ENCODE results near the gene ELMOD3. TPM values are rescaled to one million over a fixed set of nuclear protein-coding genes. Genes with fewer than 3 reads are reported as not detected.

ELMOD3 gene
- total and polyA plus RNA-seq, 9 of the 15 experiments (the other 6 are each of a cell fraction or from before 2014, with no cell fraction given) = 2.7 to 18.7 (median 11.6) TPM

DNA sequence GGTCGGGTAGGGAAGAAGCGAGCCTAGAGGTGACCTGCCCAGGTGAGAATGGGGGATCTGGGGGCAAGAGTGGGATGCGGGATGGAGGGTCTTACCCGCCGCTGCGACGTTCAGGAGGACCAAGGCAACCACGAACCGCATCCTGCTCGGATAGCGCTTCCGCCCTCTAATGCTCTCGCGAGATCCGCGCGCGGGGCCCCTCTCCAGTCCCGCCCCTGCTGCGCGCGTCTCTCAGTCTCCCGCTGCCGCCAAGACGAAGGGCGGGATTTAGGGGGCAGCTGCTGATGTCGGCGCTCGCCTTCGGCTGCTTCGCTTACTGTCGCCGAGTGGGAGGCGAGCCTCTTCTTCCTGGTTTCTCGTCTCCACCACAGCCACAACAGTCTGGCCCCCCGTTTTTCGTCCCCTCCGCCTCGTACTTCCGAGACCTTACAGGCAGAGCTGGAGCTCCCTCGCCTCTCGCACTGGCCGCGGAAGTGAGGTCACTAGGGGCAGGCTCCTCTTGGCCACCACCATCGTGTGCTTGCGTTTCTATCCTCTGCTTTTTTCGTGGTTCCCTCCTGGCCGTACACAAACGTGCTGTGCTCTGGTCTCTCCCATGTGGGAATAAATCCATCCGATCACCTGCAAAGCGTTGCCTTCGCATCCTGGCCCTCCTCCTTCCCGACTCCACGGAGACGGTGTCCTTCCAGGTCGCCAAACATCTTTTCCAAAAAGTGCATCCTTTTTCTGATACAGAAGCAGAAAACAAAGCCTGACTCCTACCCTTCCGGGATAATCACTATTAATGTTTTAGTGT is 26.5 kb upstream of the ELMOD3 start, which contains the start of gene TGOLN2 (continued):
- TF ChIP-seq, protein P1, sequence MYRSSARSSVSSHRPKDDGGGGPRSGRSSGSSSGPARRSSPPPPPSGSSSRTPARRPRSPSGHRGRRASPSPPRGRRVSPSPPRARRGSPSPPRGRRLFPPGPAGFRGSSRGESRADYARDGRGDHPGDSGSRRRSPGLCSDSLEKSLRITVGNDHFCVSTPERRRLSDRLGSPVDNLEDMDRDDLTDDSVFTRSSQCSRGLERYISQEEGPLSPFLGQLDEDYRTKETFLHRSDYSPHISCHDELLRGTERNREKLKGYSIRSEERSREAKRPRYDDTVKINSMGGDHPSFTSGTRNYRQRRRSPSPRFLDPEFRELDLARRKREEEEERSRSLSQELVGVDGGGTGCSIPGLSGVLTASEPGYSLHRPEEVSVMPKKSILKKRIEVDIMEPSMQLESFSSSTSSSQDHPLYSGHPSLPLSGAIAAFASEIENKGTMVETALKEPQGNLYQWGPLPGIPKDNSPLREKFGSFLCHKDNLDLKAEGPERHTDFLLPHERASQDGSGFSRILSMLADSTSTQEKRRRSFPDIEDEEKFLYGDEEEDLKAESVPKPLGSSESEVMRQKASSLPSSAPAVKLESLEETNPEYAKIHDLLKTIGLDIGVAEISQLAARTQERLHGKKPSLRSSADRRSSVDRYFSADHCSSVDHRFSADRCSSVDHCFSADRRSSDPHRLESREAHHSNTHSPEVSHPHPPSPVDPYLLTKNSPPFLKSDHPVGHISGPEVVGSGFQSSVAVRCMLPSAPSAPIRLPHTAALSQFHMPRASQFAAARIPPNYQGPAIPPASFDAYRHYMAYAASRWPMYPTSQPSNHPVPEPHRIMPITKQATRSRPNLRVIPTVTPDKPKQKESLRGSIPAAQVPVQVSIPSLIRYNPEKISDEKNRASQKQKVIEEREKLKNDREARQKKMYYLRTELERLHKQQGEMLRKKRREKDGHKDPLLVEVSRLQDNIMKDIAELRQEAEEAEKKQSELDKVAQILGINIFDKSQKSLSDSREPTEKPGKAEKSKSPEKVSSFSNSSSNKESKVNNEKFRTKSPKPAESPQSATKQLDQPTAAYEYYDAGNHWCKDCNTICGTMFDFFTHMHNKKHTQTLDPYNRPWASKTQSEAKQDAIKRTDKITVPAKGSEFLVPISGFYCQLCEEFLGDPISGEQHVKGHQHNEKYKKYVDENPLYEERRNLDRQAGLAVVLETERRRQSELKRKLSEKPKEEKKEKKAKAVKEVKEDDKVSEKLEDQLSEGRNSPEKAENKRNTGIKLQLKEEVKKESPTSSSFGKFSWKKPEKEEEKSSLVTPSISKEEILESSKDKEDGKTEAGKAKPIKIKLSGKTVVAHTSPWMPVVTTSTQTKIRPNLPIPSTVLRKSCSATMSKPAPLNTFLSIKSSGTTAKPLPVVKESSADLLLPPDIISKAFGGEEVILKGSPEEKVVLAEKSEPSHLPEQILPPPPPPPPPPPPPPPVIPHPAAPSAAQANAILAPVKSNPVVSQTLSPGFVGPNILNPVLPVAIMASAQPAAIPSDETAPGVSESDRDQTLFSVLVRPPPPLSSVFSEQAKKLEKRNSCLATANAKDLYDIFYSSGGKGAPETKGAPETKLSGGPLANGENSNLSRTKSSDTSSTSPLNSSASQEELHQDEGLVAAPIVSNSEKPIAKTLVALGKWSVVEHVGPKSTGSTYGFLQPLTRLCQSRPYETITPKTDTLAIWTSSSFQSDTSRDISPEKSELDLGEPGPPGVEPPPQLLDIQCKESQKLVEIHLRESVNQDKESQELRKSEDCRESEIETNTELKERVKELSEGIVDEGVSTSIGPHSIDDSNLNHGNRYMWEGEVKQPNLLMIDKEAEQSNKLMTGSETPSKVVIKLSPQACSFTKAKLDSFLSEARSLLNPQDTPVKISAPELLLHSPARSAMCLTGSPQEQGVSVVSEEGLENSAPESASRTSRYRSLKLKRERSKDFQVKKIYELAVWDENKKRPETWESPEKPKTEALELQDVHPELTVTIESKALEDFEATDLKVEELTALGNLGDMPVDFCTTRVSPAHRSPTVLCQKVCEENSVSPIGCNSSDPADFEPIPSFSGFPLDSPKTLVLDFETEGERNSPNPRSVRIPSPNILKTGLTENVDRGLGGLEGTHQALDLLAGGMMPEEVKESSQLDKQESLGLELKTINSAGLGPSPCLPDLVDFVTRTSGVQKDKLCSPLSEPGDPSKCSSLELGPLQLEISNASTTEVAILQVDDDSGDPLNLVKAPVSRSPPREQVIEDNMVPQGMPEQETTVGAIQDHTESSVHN (IDR thresholded peaks at IDR 0.05; ENCODE audit: borderline replicate concordance in 1 of 2, low read depth in 1 of 2) = no peak
- TF ChIP-seq EP400 (IDR thresholded peaks at IDR 0.05) (peak; percentile 92), ZNF766 (CRISPR knock-in tag; conservative IDR thresholded peaks at IDR 0.05) (0 out of 2 replicates have a peak, but pooled peaks have one; percentile 33), POLR2H (tag; IDR thresholded peaks at IDR 0.05; ENCODE audit: low read depth) (peak; percentile 95), U2AF2 (optimal IDR thresholded peaks at IDR 0.05; ENCODE audit: low read depth, low read length) (no peak), KDM5B (IDR thresholded peaks at IDR 0.05; ENCODE audit: insufficient replicate concordance, low read depth, low read length) (peak; percentile 96), ZC3H11A (IDR thresholded peaks at IDR 0.05; ENCODE audit: low read depth, low read length) (no peak), PTRF (tag; IDR thresholded peaks at IDR 0.05) (no peak), ZNF76 (CRISPR knock-in tag; IDR thresholded peaks at IDR 0.05; ENCODE audit: borderline replicate concordance) (no peak), GABPA (tag; conservative IDR thresholded peaks at IDR 0.05; ENCODE audit: low read depth) (peak; percentile 89)
- TF ChIP-seq, protein P2, sequence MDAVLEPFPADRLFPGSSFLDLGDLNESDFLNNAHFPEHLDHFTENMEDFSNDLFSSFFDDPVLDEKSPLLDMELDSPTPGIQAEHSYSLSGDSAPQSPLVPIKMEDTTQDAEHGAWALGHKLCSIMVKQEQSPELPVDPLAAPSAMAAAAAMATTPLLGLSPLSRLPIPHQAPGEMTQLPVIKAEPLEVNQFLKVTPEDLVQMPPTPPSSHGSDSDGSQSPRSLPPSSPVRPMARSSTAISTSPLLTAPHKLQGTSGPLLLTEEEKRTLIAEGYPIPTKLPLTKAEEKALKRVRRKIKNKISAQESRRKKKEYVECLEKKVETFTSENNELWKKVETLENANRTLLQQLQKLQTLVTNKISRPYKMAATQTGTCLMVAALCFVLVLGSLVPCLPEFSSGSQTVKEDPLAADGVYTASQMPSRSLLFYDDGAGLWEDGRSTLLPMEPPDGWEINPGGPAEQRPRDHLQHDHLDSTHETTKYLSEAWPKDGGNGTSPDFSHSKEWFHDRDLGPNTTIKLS (IDR thresholded peaks at IDR 0.05; ENCODE audit: borderline replicate concordance, low read depth) = peak; percentile 80
- TF ChIP-seq, protein P3, sequence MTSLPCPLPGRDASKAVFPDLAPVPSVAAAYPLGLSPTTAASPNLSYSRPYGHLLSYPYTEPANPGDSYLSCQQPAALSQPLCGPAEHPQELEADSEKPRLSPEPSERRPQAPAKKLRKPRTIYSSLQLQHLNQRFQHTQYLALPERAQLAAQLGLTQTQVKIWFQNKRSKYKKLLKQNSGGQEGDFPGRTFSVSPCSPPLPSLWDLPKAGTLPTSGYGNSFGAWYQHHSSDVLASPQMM (CRISPR knock-in tag; IDR thresholded peaks at IDR 0.05) = no peak
- TF ChIP-seq, protein P4, sequence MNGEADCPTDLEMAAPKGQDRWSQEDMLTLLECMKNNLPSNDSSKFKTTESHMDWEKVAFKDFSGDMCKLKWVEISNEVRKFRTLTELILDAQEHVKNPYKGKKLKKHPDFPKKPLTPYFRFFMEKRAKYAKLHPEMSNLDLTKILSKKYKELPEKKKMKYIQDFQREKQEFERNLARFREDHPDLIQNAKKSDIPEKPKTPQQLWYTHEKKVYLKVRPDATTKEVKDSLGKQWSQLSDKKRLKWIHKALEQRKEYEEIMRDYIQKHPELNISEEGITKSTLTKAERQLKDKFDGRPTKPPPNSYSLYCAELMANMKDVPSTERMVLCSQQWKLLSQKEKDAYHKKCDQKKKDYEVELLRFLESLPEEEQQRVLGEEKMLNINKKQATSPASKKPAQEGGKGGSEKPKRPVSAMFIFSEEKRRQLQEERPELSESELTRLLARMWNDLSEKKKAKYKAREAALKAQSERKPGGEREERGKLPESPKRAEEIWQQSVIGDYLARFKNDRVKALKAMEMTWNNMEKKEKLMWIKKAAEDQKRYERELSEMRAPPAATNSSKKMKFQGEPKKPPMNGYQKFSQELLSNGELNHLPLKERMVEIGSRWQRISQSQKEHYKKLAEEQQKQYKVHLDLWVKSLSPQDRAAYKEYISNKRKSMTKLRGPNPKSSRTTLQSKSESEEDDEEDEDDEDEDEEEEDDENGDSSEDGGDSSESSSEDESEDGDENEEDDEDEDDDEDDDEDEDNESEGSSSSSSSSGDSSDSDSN (IDR thresholded peaks at IDR 0.05; ENCODE audit: borderline replicate concordance in 1 of 2, low read depth in 2 of 2, low read length in 2 of 2) = no peak

All from K562 (cell line).